Esophagus muscularis mucosa (tissue), 4 donors: ENCODE results near the gene SLC25A48. TPM values are rescaled to one million over a fixed set of nuclear protein-coding genes. Genes with fewer than 3 reads are reported as not detected.

Experiments used
- DNase-seq: peaks from one replicate; pipeline ENCODE4 v3.0.0-alpha.2; 2017; ENCODE audit errors: extremely low spot score
- H3K27ac ChIP-seq, 4 donors: fragments of 200-600 bp; sonication (generic); replicated peaks in 1 of 4; 1 replicate in 3 of 4; 2 replicates in 1 of 4; pipeline ENCODE4 v1.5.1; 2016 to 2019; ENCODE audit warnings: mild to moderate bottlenecking in 1 of 4
- H3K27me3 ChIP-seq, 4 donors: fragments of 200-600 bp; sonication (generic); one replicate each; pipeline versions ENCODE4 v1.5.1 to v1.6.0; 2016 to 2019
- H3K36me3 ChIP-seq, 4 donors: fragments of 200-600 bp; sonication (generic); one replicate each; pipeline ENCODE4 v1.5.1; 2016 to 2019
- H3K4me1 ChIP-seq, 4 donors: fragments of 200-600 bp; sonication (generic); one replicate each; pipeline ENCODE4 v1.5.1; 2016 to 2019
- H3K4me3 ChIP-seq, 4 donors: fragments of 200-600 bp; sonication (generic); 1 replicate in 2 of 4; 2 replicates in 2 of 4; pipeline ENCODE4 v1.5.1; 2016 to 2019; ENCODE audit warnings: mild to moderate bottlenecking in 4 of 4, moderate library complexity in 1 of 4
- H3K9me3 ChIP-seq, 4 donors: fragments of 200-600 bp; sonication (generic); 1 replicate in 3 of 4; 2 replicates in 1 of 4; pipeline ENCODE4 v1.5.1; 2016 to 2019
- EP300 ChIP-seq: sonication (generic); formaldehyde crosslinking; IDR thresholded peaks from one replicate; pipeline ENCODE4 v1.6.1; 2017; ENCODE audit warnings: antibody characterized with exemption
- POLR2A ChIP-seq: fragments of 450-650 bp; IDR thresholded peaks from one replicate; pipeline ENCODE4 v1.6.1; 2017; ENCODE audit warnings: antibody characterized with exemption, moderate library complexity, mild to moderate bottlenecking, low read depth
- POLR2AphosphoS5 ChIP-seq, 2 donors: sonication (generic); formaldehyde crosslinking; IDR thresholded peaks; one replicate each; pipeline ENCODE4 v1.6.1; 2017; ENCODE audit warnings: antibody characterized with exemption in 2 of 2
- WGBS: methylation state at CpG from one replicate; pipeline ENCODE4 v1.1.5; 2018; 5-methylcytosine and 5-hydroxymethylcytosine counted together
- intact Hi-C: fragments of 100-400 bp; cut with DNase I; formaldehyde crosslinking; loops from one replicate; pipeline ENCODE4 v1.15.1; 2023
- small RNA-seq, 3 donors: library from RNA; depleted of rRNA; stranded (forward); fragments of <200 nt; gene quantifications; one replicate each; pipeline ENCODE3, GENCODE V24; 2016
- total RNA-seq, 4 donors: library from RNA; depleted of rRNA; stranded (reverse); fragments of >200 nt; gene quantifications; one replicate each; pipeline versions ENCODE4 v1.1.0 to v1.2.1, GENCODE V29; 2016
- TF ChIP-seq, protein P1 (sequence below), 3 experiments: fragments of 200-600 bp in 2 of 3; fragments of 450-650 bp in 1 of 3; sonication (generic) in 2 of 3; IDR thresholded peaks; one replicate each; pipeline ENCODE4 v1.5.1; 2017 to 2019; ENCODE audit warnings: antibody characterized with exemption in 3 of 3, mild to moderate bottlenecking in 2 of 3, moderate library complexity in 1 of 3

The SLC25A48 gene
- total RNA-seq, 4 donors from 2014 or later, result 0.40 to 0.42 TPM; not detected in 2

DNA sequence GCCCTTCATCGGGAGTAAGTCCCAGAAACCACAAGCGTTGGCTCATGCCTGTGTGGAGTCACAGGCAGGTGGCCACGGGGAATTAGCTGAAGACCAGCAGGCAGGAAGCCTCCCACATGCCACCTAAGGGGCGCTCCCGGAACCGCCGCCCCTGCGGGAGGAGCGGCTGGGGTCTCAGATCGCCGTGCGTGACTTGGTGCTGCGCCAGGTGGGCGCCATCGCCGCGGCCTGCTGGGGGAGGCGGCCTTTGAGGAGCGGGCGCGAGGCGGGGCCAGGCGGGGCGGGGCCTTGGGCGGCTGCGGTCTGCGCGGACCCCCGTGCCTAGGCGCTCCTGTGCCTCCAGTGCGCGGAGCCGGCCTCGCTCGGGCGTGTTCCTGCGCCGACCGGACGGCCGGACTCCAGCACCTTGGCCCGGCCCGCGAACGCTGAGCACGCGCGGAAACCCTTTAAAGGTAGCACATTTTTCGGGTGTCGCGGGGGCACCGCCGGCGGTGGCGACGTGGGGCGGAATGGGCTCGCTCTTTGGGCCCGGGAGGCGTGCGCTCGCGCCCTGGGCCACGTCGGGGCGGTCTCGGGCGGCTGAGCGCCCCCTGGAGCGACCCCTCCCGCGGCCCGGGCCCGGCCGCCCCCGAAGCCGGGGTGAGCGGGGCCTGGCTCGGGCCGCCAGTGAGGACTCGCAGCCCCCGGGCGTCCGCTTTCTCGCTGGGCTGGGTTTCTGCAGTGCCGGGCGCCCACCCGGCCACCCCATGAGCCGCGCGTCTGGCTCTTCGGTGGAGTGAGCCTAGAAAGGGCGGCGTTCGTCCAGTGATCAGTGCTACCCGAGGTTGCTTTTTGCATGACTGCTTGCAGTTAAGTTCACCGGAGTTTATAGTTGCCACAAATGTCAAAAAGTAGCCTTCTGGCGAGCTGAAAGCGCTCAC is 95.8 kb downstream of the SLC25A48 start:
- intact Hi-C loops, result loop anchor here (5.0 kb wide), 1 partner anchor 38 kb away; no protein-coding TSS in a partner anchor

GRCh38 chr5:135930949-135931295 is 96.5 kb downstream of the SLC25A48 start:
- Histone ChIP-seq H3K4me1 (peaks cover 6 to 15% (median 12%) of the 10 kb centered on the region in 4 donors), H3K4me3 (peak overlapping the region in 2 of 4 donors; percentile 49 to 50), H3K27me3 (peaks cover 5 to 40% (median 16%) of the 10 kb centered on the region in 4 donors), H3K27ac (no peak overlapping the region), H3K36me3 (no peaks in the 10 kb centered on the region), H3K9me3 (no peaks in the 10 kb centered on the region)
- WGBS, result 48% methylated on average over 17 of the region's 18 CpGs
- DNase-seq, result no peak
- TF ChIP-seq, protein P1, sequence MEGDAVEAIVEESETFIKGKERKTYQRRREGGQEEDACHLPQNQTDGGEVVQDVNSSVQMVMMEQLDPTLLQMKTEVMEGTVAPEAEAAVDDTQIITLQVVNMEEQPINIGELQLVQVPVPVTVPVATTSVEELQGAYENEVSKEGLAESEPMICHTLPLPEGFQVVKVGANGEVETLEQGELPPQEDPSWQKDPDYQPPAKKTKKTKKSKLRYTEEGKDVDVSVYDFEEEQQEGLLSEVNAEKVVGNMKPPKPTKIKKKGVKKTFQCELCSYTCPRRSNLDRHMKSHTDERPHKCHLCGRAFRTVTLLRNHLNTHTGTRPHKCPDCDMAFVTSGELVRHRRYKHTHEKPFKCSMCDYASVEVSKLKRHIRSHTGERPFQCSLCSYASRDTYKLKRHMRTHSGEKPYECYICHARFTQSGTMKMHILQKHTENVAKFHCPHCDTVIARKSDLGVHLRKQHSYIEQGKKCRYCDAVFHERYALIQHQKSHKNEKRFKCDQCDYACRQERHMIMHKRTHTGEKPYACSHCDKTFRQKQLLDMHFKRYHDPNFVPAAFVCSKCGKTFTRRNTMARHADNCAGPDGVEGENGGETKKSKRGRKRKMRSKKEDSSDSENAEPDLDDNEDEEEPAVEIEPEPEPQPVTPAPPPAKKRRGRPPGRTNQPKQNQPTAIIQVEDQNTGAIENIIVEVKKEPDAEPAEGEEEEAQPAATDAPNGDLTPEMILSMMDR (IDR thresholded peaks at IDR 0.05), result no peak
- TF ChIP-seq POLR2AphosphoS5 (IDR thresholded peaks at IDR 0.05) (no peak), EP300 (no peak), POLR2A (no peak)
- intact Hi-C loops, result loop anchor here (5.0 kb wide), 1 partner anchor 39 kb away; no protein-coding TSS in a partner anchor

More for the DNA sequence above, 95.8 kb downstream of the SLC25A48 start:
- H3K4me1 ChIP-seq, result peaks cover 6 to 15% (median 12%) of the 10 kb centered on the region in 4 donors
- H3K36me3 ChIP-seq, result no peaks in the 10 kb centered on the region
- peaks cover 5 to 40% (median 16%) of the 10 kb centered on the region in 4 donors for H3K27me3 ChIP-seq
- no peak overlapping the region for H3K27ac ChIP-seq
- no peak for DNase-seq
- H3K9me3 ChIP-seq, result no peaks in the 10 kb centered on the region
- no peak for TF ChIP-seq EP300
- no peak for TF ChIP-seq POLR2AphosphoS5 (IDR thresholded peaks at IDR 0.05)
- TF ChIP-seq, protein P1 (IDR thresholded peaks at IDR 0.05), result no peak
- TF ChIP-seq POLR2A, result no peak
- WGBS, result 13% methylated on average over 29 of the region's 99 CpGs
- H3K4me3 ChIP-seq, result peak overlapping the region; percentile 49 to 56 (median 52)

DNA sequence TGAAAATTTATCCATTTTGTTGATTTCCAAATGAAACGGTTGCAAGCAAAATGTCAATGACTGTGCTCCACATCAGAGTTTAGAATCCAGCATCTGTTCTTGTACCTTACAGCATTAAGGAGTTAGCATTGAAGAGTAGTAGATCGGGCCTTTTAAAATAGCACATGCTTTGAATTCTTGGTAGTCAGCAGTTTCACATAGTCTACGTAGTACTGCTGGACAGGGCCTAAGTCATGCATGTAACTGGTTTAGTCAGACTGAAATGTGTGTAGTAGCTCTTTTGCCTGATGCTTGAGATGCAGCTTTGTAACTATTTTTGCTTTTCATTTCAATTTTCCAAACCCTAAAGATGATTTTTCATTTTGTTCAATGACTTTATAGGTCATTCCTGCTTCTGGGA is 100.5 kb downstream of the SLC25A48 start:
- Histone ChIP-seq H3K9me3 (no peaks in the 10 kb centered on the region), H3K4me3 (no peak overlapping the region), H3K27ac (no peak overlapping the region), H3K4me1 (peaks cover 5 to 12% (median 9%) of the 10 kb centered on the region in 4 donors), H3K36me3 (no peaks in the 10 kb centered on the region), H3K27me3 (peaks cover 4 to 15% (median 9%) of the 10 kb centered on the region in 4 donors)
- no peak for TF ChIP-seq POLR2AphosphoS5 (IDR thresholded peaks at IDR 0.05)
- TF ChIP-seq, protein P1 (IDR thresholded peaks at IDR 0.05), result no peak
- no peak for TF ChIP-seq POLR2A
- TF ChIP-seq EP300, result no peak
- no peak for DNase-seq
- WGBS, result 51% methylated on average over 3 of the region's 3 CpGs
- intact Hi-C loops, result loop anchor here (5.0 kb wide), 1 partner anchor 43 kb away; no protein-coding TSS in a partner anchor

- WGBS, result 91% methylated on average over 5 of the region's 5 CpGs
- Histone ChIP-seq H3K36me3 (no peaks in the 10 kb centered on the region), H3K4me3 (no peak overlapping the region), H3K27ac (no peak overlapping the region), H3K9me3 (no peaks in the 10 kb centered on the region), H3K4me1 (no peaks in the 10 kb centered on the region), H3K27me3 (no peaks in the 10 kb centered on the region)
- no peak for DNase-seq
- intact Hi-C loops, result no loop called here
- TF ChIP-seq POLR2A (no peak), EP300 (no peak)
Measured at GRCh38 chr5:135937245-135937911, 102.9 kb downstream of the SLC25A48 start.

Small RNA genes within 50 kb of the gene (small RNA-seq; reads per million reads assigned to genes)
- 0 reads per million in 3 donors for gene MIR5692C1

Other genes with a start within 250 kb of the SLC25A48 start
- gene IL9, start 61.2 kb downstream of the SLC25A48 start, total RNA-seq, result not detected
- gene LECT2, start 120.3 kb downstream of the SLC25A48 start, total RNA-seq, result not detected
- gene TGFBI, start 194.3 kb downstream of the SLC25A48 start, total RNA-seq, result 100 to 1,000 TPM in 2 of 4 donors, 10 to 100 TPM in 2; 62.3 to 128 (median 92.9) TPM